Neuronal stem cell (in vitro differentiated cells): ENCODE data around the gene KDM6A.
"Not testable (repeated sequence)": the region's sequence is repeated elsewhere in the genome, so short reads cannot be mapped to it uniquely, and the experiment has no call there.

Experiments used
- DNase-seq: peaks from one replicate; pipeline ENCODE4 v3.0.0-alpha.2; 2013; ENCODE audit warnings: low spot score
- H2AFZ ChIP-seq: one replicate; pipeline ENCODE4 v1.6.1; 2013; ENCODE audit warnings: mild to moderate bottlenecking, low read length, inconsistent platforms
- H2AK5ac ChIP-seq: 2 replicates; pipeline ENCODE4 v1.6.1; 2013; ENCODE audit warnings: low read depth, mild to moderate bottlenecking, inconsistent platforms, low read length, moderate library complexity, mixed read lengths
- H2BK120ac ChIP-seq: 2 replicates; pipeline ENCODE4 v1.6.1; 2013; ENCODE audit warnings: low read depth, mild to moderate bottlenecking, inconsistent platforms, low read length, moderate library complexity, mixed read lengths
- H2BK12ac ChIP-seq: one replicate; pipeline ENCODE4 v1.6.1; 2013; ENCODE audit warnings: low read length, inconsistent platforms
- H2BK15ac ChIP-seq: 2 replicates; pipeline ENCODE4 v1.6.1; 2013; ENCODE audit warnings: mild to moderate bottlenecking, low read length, inconsistent platforms, mixed read lengths
- H2BK5ac ChIP-seq: one replicate; pipeline ENCODE4 v1.6.1; 2013; ENCODE audit warnings: inconsistent platforms, mild to moderate bottlenecking, low read length, moderate library complexity
- H3K14ac ChIP-seq: one replicate; pipeline ENCODE4 v1.6.1; 2013; ENCODE audit warnings: low read length, inconsistent platforms
- H3K18ac ChIP-seq: 2 replicates; pipeline ENCODE4 v1.6.1; 2013; ENCODE audit warnings: low read length, inconsistent platforms
- H3K23ac ChIP-seq: 2 replicates; pipeline ENCODE4 v1.6.1; 2013; ENCODE audit warnings: low read depth, mild to moderate bottlenecking, mixed read lengths, low read length, inconsistent platforms; ENCODE audit not compliant: poor library complexity
- H3K27ac ChIP-seq: replicated peaks from 3 replicates; pipeline ENCODE4 v1.5.1; 2013; ENCODE audit warnings: low read length, inconsistent platforms
- H3K27me3 ChIP-seq, 3 experiments: 2 replicates each; pipeline ENCODE4 v1.6.1; 2013; ENCODE audit warnings: low read length in 3 of 3, mild to moderate bottlenecking in 2 of 3, inconsistent platforms in 1 of 3, low read depth in 1 of 3, mixed read lengths in 1 of 3, moderate library complexity in 1 of 3; ENCODE audit not compliant: control insufficient read depth in 3 of 3, insufficient read depth in 3 of 3
- H3K36me3 ChIP-seq, 2 donors: replicated peaks in 1 of 2; 2 replicates each; pipeline ENCODE4 v1.6.1; 2013; ENCODE audit warnings: low read length in 2 of 2; ENCODE audit not compliant: control insufficient read depth in 2 of 2, insufficient read depth in 2 of 2
- H3K4ac ChIP-seq: 2 replicates; pipeline ENCODE4 v1.6.1; 2013; ENCODE audit warnings: inconsistent platforms, mild to moderate bottlenecking, low read length, moderate library complexity
- H3K4me1 ChIP-seq, 2 donors: 1 replicate in 1 of 2; 2 replicates in 1 of 2; pipeline ENCODE4 v1.6.1; 2013; ENCODE audit warnings: low read length in 2 of 2, low read depth in 1 of 2; ENCODE audit not compliant: control insufficient read depth in 2 of 2, insufficient read depth in 1 of 2
- H3K4me2 ChIP-seq: one replicate; pipeline ENCODE4 v1.6.1; 2013; ENCODE audit warnings: mild to moderate bottlenecking, low read length, inconsistent platforms; ENCODE audit not compliant: insufficient read depth, poor library complexity, severe bottlenecking
- H3K4me3 ChIP-seq, 2 donors: 2 replicates each; pipeline ENCODE4 v1.5.1; 2013; ENCODE audit warnings: low read length in 2 of 2, mild to moderate bottlenecking in 2 of 2, inconsistent platforms in 1 of 2, moderate library complexity in 1 of 2
- H3K79me1 ChIP-seq: one replicate; pipeline ENCODE4 v1.6.1; 2013; ENCODE audit warnings: low read depth, mild to moderate bottlenecking, inconsistent platforms, low read length, moderate library complexity
- H3K9ac ChIP-seq: one replicate; pipeline ENCODE4 v1.6.1; 2013; ENCODE audit warnings: mild to moderate bottlenecking, low read depth, low read length, inconsistent platforms; ENCODE audit not compliant: poor library complexity
- H3K9me3 ChIP-seq, 2 donors: replicated peaks in 1 of 2; 2 replicates each; pipeline versions ENCODE3 to v1.6.1; 2013; ENCODE audit warnings: low read length in 2 of 2, mild to moderate bottlenecking in 2 of 2, inconsistent platforms in 1 of 2, low read depth in 1 of 2, mixed read lengths in 1 of 2, moderate library complexity in 1 of 2; ENCODE audit not compliant: control insufficient read depth in 2 of 2, insufficient read depth in 1 of 2
- H4K8ac ChIP-seq: one replicate; pipeline ENCODE4 v1.6.1; 2013; ENCODE audit warnings: low read depth, mild to moderate bottlenecking, inconsistent platforms, low read length, moderate library complexity
- H4K91ac ChIP-seq: one replicate; pipeline ENCODE4 v1.6.1; 2013; ENCODE audit warnings: low read length, low read depth, mild to moderate bottlenecking, inconsistent platforms; ENCODE audit not compliant: poor library complexity
- WGBS, 2 donors: extraction: QIAGEN DNeasy Blood & Tissue Kit; methylation state at CpG; one replicate each; pipeline ENCODE4 v1.1.7; 2013; ENCODE audit warnings: missing lambda C conversion rate in 2 of 2, mixed read lengths in 1 of 2; ENCODE audit not compliant: insufficient read length in 2 of 2, insufficient replicate concordance in 1 of 2; ENCODE audit errors: extremely low coverage in 2 of 2; 5-methylcytosine and 5-hydroxymethylcytosine counted together

Gene KDM6A

DNA sequence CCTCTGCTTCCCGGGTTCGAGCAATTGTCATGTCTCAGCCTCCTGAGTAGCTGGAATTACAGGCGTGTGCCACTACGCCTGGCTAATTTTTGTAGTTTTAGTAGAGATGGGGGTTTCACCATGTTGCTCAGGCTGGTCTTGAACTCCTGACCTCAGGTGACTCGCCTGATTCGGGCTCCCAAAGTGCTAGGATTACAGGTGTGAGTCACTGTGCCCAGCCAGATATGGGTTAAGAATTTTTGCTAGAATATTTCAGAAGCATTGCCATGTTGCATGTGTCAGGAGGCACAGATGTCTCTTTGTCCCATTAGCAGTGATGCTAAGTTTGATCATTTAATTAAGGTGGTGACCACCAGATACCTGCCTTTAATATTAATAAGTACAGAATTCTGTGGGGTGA lies 22.1 kb upstream of the KDM6A start:
- not testable (repeated sequence) for H3K27ac ChIP-seq, H3K18ac ChIP-seq, H3K23ac ChIP-seq, DNase-seq, H3K9me3 ChIP-seq, H2BK12ac ChIP-seq, H2AFZ ChIP-seq, H3K36me3 ChIP-seq, H3K4me3 ChIP-seq, H2BK120ac ChIP-seq, H3K4me1 ChIP-seq, H4K8ac ChIP-seq, H2AK5ac ChIP-seq, H3K27me3 ChIP-seq, H3K4me2 ChIP-seq, H2BK5ac ChIP-seq, H4K91ac ChIP-seq, H3K4ac ChIP-seq, H2BK15ac ChIP-seq, H3K79me1 ChIP-seq, H3K14ac ChIP-seq, H3K9ac ChIP-seq
- WGBS, 2 donors = no CpG with 5 or more reads among the region's 6 CpGs

GRCh38 chrX:44871114-44871645 lies 1.8 kb upstream of the KDM6A start:
- no CpG with 5 or more reads among the region's 16 CpGs for WGBS, 2 donors

DNA sequence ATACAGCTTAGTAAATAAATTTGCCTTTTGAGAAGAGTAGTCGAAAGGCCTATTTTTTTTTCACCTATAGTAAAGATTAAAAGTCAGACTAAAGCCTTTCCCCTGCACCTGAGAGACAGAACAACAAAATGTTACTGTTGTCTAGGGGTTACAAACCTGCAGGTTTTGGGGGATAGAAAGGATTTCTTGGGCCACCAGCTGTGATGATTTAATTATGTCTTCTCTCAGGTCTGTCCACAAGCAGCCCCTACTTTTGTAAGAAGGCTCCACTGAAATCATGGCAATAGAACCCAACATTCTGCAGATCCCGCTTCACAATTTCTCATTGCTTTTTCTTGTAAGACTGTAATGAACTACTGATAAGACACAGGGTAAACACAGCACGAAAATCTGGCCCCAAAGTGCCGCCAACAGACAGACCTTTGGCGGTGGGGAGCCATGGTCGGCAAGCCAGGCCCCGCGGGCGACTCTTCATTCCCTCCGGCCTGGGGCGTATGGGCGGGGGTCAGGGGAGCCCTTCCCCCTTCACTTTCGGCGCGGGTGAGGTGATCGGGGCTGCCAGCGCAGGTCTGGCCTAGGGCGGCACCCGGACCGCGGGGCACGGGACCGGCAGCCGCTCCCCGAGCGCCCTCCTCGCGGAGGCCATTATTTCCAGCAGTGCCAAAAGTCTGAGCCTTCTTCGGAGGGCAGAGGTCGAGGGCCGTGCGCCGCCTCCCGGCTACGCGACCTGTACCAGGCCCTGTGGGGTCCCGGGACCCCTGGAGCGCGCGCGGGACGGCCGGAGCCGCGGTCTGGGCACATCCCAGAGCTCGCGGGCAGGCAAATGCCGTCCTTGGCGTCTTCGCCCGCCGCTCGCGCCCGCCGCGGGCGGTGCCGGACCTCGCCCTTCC lies 812 bp upstream of the KDM6A start:
- Histone ChIP-seq H3K14ac (no peak overlapping the region), H3K27me3 (no peaks in the 10 kb centered on the region), H2AFZ (peak overlapping the region; percentile 92), H3K27ac (peak overlapping the region; percentile 93), H3K4me3 (peak overlapping the region; percentile 79 to 80), H3K79me1 (peaks cover 2% of the 10 kb centered on the region), H3K9me3 (no peaks in the 10 kb centered on the region), H3K36me3 (no peaks in the 10 kb centered on the region), H3K4me2 (peak overlapping the region; percentile 40), H4K8ac (no peak overlapping the region), H2BK12ac (no peak overlapping the region), H3K4me1 (no peaks in the 10 kb centered on the region), H3K9ac (peak overlapping the region; percentile 60), H2BK5ac (peak overlapping the region; percentile 82), H2AK5ac (no peak overlapping the region), H3K4ac (no peak overlapping the region), H4K91ac (no peak overlapping the region), H2BK120ac (no peak overlapping the region), H3K23ac (peak overlapping the region; percentile 43), H2BK15ac (peak overlapping the region; percentile 75), H3K18ac (peak overlapping the region; percentile 94)
- no CpG with 5 or more reads among the region's 60 CpGs for WGBS, 2 donors
- no peak for DNase-seq

More at GRCh38 chrX:44871114-44871645, 1.8 kb upstream of the KDM6A start:
- no peak for DNase-seq
- no peak overlapping the region for H2BK12ac ChIP-seq
- H2AK5ac ChIP-seq = no peak overlapping the region
- H3K4ac ChIP-seq = no peak overlapping the region
- H4K91ac ChIP-seq = no peak overlapping the region
- no peak overlapping the region for H3K9ac ChIP-seq
- H3K4me2 ChIP-seq = no peak overlapping the region
- peaks cover 2% of the 10 kb centered on the region for H3K79me1 ChIP-seq
- no peak overlapping the region for H3K18ac ChIP-seq
- no peaks in the 10 kb centered on the region for H3K9me3 ChIP-seq
- H3K27me3 ChIP-seq = no peaks in the 10 kb centered on the region
- H3K23ac ChIP-seq = no peak overlapping the region
- H2BK120ac ChIP-seq = no peak overlapping the region
- no peak overlapping the region for H4K8ac ChIP-seq
- H2BK5ac ChIP-seq = no peak overlapping the region
- H3K27ac ChIP-seq = peak overlapping the region; percentile 28
- H2AFZ ChIP-seq = no peak overlapping the region
- no peaks in the 10 kb centered on the region for H3K36me3 ChIP-seq
- H3K4me3 ChIP-seq = peak overlapping the region in 1 of 2 donors; percentile 79
- no peaks in the 10 kb centered on the region for H3K4me1 ChIP-seq
- no peak overlapping the region for H2BK15ac ChIP-seq
- no peak overlapping the region for H3K14ac ChIP-seq
